ENCODE measurements around the gene ZFP42. TPM values are rescaled to one million over a fixed set of nuclear protein-coding genes. Genes with fewer than 3 reads are reported as not detected.
A peak's percentile ranks its signal among the peaks of the same experiment; 100 is the strongest.

ZFP42 gene
- total RNA-seq, 1 donor from 2014 or later, result 0.26 TPM

GRCh38 chr4:188012426-188012945 lies 16.9 kb downstream of the ZFP42 start:
- Histone ChIP-seq H3K4me3 (no peak overlapping the region), H3K27ac (no peak overlapping the region), H3K36me3 (no peaks in the 10 kb centered on the region), H3K27me3 (peaks cover 3% of the 10 kb centered on the region), H3K9me3 (no peaks in the 10 kb centered on the region), H3K4me1 (no peaks in the 10 kb centered on the region)
- intact Hi-C loops (cut with DNase I), result no loop called here
- no peak for ATAC-seq
- DNase-seq, result no peak
- TF ChIP-seq CTCF (IDR thresholded peaks at IDR 0.05), result no peak

GRCh38 chr4:188015025-188015940 lies 19.7 kb downstream of the ZFP42 start:
- H3K9me3 ChIP-seq, result no peaks in the 10 kb centered on the region
- no peaks in the 10 kb centered on the region for H3K4me1 ChIP-seq
- DNase-seq (no peak), ATAC-seq (peak; percentile 61)
- no peak for TF ChIP-seq CTCF (IDR thresholded peaks at IDR 0.05)
- intact Hi-C loops (cut with DNase I), result no loop called here
- peaks cover 3% of the 10 kb centered on the region for H3K27me3 ChIP-seq
- H3K36me3 ChIP-seq, result no peaks in the 10 kb centered on the region
- H3K4me3 ChIP-seq, result no peak overlapping the region
- no peak overlapping the region for H3K27ac ChIP-seq

GRCh38 chr4:188016754-188017153 lies 21.2 kb downstream of the ZFP42 start:
- Histone ChIP-seq H3K36me3 (no peaks in the 10 kb centered on the region), H3K4me1 (no peaks in the 10 kb centered on the region), H3K27ac (no peak overlapping the region), H3K9me3 (no peaks in the 10 kb centered on the region), H3K4me3 (no peak overlapping the region), H3K27me3 (peaks cover 3% of the 10 kb centered on the region)
- no peak for DNase-seq
- intact Hi-C loops (cut with DNase I), result no loop called here
- TF ChIP-seq CTCF (IDR thresholded peaks at IDR 0.05), result no peak
- ATAC-seq, result no peak

- TF ChIP-seq CTCF (IDR thresholded peaks at IDR 0.05), result no peak
- ATAC-seq, result no peak
These were observed 22.7 kb downstream of the ZFP42 start for GRCh38 chr4:188018262-188018661.

GRCh38 chr4:188021548-188022249 lies 26.1 kb downstream of the ZFP42 start:
- no peak for TF ChIP-seq CTCF (IDR thresholded peaks at IDR 0.05)
- Histone ChIP-seq H3K36me3 (no peaks in the 10 kb centered on the region), H3K4me3 (no peak overlapping the region), H3K27ac (no peak overlapping the region), H3K9me3 (no peaks in the 10 kb centered on the region), H3K27me3 (no peaks in the 10 kb centered on the region), H3K4me1 (no peaks in the 10 kb centered on the region)
- intact Hi-C loops (cut with DNase I), result no loop called here
- ATAC-seq, result peak; percentile 36
- DNase-seq, result no peak

More at GRCh38 chr4:188018262-188018661, 22.7 kb downstream of the ZFP42 start:
- Histone ChIP-seq H3K27ac (no peak overlapping the region), H3K4me3 (no peak overlapping the region), H3K9me3 (no peaks in the 10 kb centered on the region), H3K36me3 (no peaks in the 10 kb centered on the region), H3K4me1 (no peaks in the 10 kb centered on the region), H3K27me3 (peaks cover 3% of the 10 kb centered on the region)
- DNase-seq, result no peak
- intact Hi-C loops (cut with DNase I), result no loop called here

Measured in upper lobe of right lung (tissue), 1 donor.